OCI-LY1 (cell line): ENCODE measurements around the gene GLT8D2.

Source experiments
- EZH2 ChIP-seq: fragments of 200-600 bp; sonication (generic), shearing (Covaris generic); IDR thresholded peaks from 2 replicates; pipeline ENCODE4 v1.8.0; 2017; ENCODE audit warnings: borderline replicate concordance, mixed run types, mild to moderate bottlenecking, antibody characterized with exemption, low read length, moderate library complexity, mixed read lengths
- TF ChIP-seq, protein P1 (sequence below): fragments of 200-600 bp; sonication (generic), shearing (Covaris generic); IDR thresholded peaks from 2 replicates; pipeline ENCODE4 v1.5.1; 2017; ENCODE audit warnings: mild to moderate bottlenecking, antibody characterized with exemption, low read length, moderate library complexity, mixed read lengths

GRCh38 chr12:104010606-104011169 lies 39.3 kb downstream of the GLT8D2 start:
- TF ChIP-seq, protein P1, sequence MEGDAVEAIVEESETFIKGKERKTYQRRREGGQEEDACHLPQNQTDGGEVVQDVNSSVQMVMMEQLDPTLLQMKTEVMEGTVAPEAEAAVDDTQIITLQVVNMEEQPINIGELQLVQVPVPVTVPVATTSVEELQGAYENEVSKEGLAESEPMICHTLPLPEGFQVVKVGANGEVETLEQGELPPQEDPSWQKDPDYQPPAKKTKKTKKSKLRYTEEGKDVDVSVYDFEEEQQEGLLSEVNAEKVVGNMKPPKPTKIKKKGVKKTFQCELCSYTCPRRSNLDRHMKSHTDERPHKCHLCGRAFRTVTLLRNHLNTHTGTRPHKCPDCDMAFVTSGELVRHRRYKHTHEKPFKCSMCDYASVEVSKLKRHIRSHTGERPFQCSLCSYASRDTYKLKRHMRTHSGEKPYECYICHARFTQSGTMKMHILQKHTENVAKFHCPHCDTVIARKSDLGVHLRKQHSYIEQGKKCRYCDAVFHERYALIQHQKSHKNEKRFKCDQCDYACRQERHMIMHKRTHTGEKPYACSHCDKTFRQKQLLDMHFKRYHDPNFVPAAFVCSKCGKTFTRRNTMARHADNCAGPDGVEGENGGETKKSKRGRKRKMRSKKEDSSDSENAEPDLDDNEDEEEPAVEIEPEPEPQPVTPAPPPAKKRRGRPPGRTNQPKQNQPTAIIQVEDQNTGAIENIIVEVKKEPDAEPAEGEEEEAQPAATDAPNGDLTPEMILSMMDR = no peak
- TF ChIP-seq EZH2 = no peak
